NCI-H1048 (cell line): ENCODE results near the gene SPNS2.

Source experiments
- DNase-seq: peaks from one replicate; lab custom pipeline; 2025; lab: John Stamatoyannopoulos, UW

The SPNS2 gene, protein sequence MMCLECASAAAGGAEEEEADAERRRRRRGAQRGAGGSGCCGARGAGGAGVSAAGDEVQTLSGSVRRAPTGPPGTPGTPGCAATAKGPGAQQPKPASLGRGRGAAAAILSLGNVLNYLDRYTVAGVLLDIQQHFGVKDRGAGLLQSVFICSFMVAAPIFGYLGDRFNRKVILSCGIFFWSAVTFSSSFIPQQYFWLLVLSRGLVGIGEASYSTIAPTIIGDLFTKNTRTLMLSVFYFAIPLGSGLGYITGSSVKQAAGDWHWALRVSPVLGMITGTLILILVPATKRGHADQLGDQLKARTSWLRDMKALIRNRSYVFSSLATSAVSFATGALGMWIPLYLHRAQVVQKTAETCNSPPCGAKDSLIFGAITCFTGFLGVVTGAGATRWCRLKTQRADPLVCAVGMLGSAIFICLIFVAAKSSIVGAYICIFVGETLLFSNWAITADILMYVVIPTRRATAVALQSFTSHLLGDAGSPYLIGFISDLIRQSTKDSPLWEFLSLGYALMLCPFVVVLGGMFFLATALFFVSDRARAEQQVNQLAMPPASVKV

DNA sequence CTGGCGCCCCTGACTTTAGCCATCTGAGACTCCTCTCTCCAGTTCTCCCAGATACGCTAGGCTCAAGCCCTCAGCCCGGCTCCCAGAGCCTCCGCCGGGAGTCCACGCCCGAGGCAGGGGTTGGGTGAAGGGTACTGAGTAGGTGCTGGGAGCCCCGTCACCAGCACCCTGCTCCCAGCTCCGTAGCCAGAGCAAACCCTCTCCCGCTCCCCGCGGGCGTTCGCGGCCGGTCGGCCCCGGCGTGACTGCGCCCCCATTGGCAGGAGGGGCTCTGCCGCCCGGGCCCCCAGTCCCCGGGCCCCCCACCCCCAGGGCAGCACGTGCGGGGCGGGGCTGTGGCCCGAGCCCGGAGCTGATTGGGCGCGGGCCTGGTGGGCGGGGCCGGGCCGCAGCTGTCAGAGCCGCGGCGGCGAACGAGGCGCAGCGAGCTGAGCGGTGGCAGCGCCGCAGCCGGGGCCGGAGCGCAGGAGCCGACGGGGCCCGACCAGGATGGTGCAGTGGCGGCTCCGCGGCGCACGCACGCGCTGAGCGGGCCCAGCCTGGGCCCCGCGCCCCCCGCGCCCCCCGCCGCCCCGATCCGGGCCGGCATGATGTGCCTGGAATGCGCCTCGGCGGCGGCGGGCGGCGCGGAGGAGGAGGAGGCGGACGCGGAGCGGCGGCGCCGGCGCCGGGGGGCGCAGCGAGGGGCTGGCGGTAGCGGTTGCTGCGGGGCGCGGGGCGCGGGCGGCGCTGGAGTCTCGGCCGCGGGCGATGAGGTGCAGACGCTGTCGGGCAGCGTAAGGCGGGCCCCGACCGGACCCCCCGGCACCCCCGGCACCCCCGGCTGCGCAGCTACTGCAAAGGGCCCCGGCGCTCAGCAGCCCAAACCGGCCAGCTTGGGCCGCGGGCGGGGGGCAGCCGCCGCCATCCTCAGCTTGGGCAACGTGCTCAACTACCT, at the start of gene SPNS2:
TSS of gene SPNS2 (plus strand) at position 421 of the 937 bp plus-strand sequence. CDS start at position 588, 167 bp downstream.
- DNase-seq: no peak

DNA sequence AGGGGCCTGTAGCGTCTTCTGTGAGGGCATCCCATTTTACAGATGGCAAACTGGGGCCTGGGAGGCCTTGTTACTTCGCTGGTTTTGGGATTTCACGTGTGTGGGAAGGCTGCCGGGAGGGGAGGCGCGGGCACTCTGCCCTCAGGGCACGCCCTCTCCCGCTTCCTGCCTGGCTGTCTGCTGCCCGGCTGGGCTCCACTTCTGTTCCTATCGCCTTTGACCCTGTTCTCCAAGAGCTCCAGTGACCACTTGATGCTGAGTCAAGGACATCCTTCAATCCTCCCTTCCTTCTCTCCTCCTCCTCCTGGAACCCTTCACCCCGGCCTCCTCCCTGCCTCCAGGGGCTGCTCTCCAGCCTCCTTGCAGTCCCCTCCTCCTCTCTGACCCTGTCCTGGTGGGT, 48.9 kb upstream of the SPNS2 start:
- no peak for DNase-seq

DNA sequence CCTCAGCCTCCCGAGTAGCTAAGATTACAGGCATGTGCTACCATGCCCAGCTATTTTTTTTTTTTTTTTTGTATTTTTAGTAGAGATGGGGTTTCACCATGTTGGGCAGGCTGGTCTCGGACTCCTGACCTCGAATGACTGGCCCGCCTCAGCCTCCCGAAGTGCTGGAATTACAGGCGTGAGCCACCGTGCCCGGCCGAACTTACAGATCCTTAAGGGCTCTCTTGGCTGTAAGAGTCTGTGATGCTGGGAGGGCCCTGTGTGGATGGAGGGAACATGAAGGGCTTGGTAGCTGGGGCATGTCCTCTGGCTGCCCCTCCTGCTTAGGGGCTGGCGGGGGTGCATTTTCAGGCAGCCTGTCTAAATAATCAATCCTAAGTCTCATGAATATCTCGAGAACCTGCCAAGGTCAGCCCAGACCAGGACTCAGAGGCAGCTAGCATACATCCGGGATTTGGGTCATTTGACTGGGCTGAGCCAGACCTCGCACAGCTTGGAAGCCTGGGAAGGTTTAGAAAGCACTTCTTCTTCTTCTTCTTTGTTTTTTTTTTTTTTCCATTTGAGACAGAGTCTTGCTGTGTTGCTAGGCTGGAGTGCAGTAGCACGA, 47.9 kb upstream of the SPNS2 start:
- DNase-seq: no peak

DNA sequence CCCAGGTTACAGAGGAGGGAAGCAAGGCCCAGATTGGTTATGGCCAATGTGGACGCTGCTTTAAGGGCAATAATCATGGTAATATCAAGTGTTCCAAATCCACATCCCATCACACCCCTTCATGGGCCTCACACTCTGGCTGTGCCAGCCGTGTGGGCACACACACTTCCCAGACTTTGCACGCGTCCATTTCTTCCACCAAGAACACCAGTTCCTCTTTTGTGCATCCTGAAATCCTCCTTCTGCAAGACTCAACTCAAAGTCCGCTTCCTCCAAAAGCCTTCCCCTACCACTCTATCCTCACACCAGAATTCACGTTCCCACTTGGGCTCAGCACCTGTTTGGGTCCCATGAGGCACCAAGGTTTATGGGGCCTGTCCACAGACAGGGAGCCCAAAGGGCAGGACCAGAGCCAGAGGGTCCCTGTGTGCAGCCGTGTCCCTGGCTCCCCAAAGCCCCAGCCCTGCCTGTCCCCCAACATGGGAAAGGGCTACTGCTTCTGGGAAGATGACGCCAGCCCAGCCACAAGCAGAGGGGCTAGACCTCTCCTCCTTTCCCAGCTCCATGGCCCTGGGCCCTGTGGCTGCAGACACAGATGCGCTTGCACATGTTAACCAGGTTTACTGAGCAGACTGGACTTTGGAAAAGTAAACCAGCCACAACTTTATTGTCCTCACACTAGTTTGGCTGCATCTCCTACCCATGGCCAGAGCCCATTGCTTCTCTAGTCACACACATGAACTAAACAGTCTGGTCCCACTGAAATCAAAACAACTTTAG, 44.7 kb upstream of the SPNS2 start:
- no peak for DNase-seq

DNA sequence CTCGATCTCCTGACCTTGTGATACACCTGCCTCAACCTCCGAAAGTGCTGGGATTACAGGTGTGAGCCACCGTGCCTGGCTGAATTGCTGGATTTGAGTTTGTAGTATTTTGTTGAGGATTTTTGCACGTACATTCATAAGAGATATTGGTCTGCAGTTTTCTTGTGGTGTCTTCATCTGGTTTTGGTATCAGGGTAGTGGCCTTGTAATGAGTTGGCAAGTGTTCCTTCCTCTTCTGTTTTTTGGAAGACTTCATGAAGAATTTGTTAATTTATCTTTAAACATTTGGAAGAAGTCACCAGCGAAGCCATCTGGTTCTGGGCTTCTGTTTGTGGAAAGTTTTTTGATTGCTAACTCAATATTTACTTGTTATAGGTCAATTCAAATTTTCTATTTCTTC, 38.0 kb upstream of the SPNS2 start:
- DNase-seq: no peak

DNA sequence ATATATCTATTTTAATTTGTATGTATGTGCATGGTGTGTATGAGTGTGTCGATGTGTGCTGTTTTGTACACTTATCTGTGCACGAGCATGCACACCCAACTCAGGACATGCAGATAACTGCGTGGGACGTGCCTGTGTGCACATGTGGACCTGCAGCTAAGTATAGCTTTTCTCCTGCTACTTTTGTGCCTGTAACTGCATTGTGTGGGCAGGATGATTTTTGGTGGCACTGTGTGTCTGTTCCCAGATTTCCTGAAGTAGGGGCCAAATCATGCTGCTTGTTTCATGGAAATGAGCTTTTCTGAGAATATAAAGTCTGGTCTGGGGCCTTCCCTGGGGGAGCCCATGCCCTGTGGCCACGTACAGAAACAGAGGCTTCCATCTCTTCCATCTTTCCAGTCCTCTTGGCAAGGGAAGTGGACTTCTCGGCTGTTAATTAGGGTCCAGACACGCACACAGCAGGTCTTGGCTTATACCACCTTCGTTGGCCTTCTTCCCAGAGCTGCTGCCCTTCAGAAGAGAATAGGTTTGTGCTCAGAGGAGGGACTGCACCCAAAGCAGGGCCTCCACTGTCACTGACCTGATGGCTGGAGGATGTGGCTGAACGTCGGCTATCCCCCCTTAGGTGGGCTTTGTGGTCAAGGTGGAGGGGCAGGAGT, 34.7 kb upstream of the SPNS2 start:
- no peak for DNase-seq

DNA sequence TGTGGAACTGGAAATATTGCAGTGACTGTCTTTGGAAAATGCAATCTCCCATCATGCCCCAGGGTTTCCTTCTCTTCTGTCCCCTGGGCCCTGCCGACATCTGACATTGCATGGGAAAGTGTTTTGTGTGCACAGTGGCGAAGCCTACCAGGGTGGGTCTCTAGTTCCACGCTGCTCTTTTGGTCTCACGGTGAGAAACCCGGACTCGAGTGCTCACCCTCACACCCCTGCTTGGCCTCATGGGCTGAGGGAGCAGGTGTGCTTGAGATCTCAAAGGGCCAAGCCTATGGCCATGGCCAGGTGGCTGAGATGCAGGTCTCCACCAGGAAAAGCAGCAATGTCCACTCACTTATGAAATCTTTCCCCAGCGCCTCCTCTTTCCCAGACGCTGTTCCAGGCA, 32.9 kb upstream of the SPNS2 start:
- DNase-seq: no peak

DNA sequence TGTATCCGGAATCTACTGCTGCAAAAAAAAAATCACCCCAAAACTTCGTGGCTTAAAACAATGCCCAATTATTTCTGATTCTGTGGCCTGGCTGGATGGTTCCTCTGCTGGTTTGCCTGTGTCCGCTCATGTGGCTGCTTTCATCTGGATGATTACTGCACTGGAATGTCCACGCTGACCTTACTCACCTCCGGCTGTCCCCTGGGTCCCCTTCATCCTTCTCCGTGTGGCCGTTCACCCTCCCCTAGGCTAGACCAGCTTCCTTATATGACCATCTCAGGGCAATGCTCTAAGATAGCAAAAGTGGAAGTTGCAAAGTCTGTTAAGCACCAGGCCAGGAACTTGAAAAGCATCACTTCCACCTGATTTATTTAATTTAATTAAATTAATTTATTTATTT, 31.4 kb upstream of the SPNS2 start:
- no peak for DNase-seq

DNA sequence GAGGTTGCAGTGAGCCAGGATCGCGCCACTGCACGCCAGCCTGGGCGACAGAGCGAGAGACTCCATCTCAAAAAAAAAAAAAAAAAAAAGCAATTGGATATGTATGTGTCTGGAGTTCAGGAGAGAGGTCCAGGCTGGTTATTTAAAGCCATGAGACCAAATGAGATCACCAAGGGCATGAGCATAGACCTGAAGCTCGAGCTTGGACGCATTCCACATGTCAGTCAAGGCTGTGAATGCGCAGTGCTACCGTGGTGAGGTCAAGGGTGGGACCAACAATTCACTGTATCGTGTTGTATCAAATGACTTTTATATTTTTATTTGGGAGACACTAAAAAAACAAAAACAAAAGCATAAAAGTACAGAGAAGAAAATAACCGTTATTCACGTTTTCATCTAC, 29.1 kb upstream of the SPNS2 start:
- DNase-seq: no peak

DNA sequence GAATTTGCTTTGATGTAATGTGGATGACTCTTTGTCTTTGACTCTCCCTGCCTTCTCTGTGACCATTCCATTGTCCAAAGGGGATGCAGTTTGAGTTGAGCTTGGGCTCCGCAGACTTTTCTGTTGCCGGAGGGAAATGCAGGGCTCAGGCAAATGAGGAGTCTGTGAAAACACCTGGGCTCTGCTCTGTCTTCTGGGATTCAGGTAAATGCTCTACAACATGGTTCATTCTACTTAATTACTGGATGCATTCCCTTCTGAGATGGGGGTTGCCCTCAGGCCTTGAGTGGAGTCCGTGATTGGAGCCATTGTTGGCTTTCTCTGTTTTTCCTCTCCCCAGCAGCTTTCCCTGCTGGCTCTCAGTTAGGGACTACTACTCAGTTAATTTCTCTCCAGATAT, 26.4 kb upstream of the SPNS2 start:
- DNase-seq: no peak

DNA sequence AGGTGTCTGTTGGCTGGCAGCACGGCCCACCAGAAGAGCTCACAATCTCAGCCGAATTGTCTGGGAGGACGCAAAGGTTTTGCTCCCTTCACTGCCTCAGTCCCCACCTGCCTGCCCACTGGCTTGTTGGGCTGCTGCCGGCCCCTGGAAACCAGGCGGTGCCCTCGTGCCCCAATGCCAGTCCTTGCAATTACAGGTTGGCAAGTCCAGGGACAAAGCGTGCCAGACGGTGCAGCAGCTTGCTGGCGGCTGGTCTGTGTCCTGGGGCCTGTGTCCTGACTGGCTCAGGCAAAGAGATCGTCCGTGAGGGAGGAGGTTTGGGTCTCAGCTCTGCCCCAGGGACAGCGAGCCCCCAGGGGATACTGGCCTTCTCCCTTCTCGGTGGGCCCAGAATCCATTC, 24.6 kb upstream of the SPNS2 start:
- DNase-seq: no peak

DNA sequence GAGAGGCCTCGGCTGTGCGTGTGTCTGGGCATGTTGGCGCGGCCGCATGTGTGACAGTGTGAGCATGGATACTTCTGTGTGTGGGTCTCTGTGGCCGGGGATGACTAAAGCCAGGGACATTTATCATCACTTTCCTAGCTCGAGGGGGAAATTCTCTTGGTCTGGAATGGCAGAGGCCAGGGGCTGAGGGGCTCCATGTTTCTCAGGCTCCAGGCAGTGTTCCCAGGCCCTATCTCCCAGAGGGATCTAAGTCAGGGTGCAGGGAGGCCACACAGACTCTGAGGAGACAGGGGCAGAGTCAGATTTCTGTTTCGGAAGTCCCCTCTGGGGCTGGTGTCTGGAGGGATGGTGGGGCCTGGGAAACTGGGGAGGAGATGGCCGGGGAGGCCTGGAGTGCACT, 23.7 kb upstream of the SPNS2 start:
- no peak for DNase-seq

DNA sequence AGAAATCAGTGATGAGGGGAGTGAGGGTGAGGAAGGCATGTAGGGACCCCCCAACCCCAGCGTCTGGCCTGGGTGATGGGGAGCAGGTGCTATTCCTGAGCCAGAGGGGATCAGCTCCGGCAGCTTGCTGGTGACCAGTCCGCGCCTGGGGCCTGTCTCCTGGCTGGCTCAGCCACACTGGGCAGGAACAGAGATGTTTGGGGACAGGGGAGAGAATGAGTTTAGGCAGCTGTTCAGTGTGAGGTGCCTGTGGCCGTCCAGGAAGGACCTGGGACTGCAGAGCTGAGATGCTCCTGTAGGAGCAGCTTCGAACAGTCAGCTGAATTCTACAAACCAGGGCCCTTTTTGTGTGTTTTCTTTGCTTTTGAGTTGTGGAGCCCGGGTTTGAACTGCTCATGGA, 23.2 kb upstream of the SPNS2 start:
- no peak for DNase-seq

DNA sequence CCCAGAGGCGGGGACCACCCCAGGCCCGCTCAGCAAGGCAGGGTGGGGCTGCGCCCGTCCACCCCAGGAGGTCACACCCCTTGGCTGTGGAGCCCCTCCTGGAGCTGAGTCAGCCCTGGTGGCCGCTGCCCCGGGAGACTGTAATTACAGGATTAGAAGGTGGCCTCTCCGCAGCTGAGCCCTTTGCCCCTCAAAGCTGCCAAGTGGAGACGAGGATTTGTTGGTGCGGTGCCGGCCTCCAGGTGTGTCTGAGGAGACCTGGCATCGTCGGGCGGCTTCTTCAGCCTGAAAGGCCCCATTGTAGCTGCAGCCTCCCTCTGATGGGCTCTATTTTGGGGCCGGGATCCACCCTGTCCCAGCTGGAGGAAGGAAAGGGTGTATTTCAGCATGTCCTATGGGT, 22.7 kb upstream of the SPNS2 start:
- no peak for DNase-seq

DNA sequence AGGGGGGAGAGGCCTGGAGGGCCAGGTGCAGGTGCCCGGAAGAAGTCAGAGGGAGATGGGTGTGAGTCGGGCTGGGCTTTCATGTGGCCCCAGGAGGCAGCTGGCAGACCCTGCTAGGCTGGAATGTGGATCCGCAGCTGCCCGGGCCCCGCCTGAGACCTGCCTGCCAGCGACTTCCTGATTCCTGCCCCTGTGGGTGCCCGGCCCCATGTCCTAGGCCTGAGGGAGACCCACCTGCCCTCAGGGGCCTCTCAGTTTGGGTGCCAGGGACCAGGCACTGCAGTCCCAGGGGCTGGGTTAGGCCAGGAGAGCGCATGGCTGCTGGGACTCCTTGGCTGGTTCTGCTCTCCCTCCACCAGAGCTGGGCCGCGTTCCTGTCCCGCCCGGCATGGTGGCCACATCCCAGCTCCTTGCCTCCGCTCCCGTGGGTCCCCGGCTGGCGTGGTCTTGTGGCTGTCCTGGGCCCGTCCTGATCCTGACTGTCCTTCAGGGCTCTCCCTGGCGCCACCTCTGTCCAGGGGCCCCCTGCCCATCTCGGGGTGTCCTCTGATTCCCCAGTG, 22.1 kb upstream of the SPNS2 start:
- DNase-seq: no peak

DNA sequence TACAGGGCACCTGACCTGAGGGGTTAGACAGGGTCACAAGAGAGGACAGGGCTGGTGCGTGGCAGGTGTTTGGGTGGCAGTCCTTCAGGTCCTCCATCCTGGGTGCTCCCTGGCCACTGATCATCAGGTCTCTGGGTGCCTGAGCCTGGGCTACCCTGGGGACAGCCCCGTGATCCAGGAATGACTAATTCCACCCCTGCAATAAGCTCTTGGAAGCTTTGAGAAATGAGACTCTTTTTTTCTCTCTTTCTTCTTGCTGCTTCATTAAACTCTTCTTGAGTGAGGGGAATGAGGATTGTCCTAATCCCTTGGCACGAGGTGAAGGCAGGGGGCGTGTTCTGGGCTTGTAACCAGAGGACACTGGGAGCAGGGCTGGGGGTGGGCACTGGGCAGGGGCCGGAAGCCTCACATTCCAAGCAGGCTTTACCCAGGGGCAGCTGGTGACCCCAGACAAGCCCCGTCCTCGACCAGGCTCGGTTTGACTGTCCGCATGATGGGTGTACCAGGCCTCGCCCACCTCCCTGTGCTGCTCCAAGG, 21.4 kb upstream of the SPNS2 start:
- DNase-seq: no peak

DNA sequence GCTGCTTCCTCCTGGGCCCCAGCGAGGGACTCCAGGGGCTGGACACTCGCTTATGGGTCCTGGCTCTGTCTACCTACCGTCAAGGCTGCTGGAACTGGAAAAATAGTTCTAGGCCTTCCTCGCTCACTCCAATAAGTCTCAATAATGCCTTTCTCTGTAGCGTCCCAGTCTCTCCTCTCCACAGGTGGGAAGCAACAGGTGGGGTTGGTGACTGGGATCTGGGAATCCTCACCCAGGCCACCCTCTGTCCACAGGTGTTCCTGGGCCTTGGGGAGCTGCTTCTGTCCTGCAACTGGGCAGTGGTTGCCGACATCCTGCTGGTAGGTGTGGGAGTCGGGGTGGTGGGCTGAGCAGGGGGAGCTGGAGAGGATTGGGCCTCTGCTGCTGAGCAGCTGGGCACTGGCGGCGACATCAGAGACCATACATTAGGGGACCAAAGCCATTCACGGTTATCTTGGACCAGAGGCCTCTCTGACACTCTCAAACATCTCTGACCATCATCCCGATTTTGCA, 20.3 kb upstream of the SPNS2 start:
- no peak for DNase-seq

DNA sequence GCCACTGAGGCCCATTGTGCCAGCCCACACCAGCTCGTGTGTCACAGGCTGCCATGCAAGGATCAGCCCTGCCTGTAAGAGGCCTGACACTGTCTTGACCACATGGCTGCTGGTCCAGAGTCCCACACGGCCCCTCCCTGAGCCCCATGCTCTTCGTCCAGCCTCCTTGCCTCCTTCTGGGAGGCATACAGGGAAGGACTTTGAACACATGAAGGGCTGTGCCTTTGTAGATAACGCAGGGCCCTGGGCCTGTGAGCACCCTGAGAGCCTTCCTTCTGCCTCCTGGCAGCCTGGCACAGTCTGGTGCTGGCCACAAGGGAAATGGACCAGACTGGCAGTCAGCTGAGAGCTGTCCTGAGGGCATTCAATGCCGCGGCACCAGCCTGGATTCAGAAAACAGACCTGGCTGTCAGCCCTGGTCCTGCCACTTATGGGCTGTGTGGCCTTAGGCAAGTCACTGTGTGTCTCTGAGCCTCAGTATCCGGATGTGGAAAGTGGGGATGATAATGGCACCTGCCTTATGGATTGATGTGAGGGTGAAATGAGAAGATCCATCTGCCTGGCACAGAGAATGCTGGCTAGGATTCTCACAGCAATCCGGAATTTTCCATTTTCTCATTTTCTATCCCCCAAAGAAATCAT, 19.2 kb upstream of the SPNS2 start:
- DNase-seq: no peak

DNA sequence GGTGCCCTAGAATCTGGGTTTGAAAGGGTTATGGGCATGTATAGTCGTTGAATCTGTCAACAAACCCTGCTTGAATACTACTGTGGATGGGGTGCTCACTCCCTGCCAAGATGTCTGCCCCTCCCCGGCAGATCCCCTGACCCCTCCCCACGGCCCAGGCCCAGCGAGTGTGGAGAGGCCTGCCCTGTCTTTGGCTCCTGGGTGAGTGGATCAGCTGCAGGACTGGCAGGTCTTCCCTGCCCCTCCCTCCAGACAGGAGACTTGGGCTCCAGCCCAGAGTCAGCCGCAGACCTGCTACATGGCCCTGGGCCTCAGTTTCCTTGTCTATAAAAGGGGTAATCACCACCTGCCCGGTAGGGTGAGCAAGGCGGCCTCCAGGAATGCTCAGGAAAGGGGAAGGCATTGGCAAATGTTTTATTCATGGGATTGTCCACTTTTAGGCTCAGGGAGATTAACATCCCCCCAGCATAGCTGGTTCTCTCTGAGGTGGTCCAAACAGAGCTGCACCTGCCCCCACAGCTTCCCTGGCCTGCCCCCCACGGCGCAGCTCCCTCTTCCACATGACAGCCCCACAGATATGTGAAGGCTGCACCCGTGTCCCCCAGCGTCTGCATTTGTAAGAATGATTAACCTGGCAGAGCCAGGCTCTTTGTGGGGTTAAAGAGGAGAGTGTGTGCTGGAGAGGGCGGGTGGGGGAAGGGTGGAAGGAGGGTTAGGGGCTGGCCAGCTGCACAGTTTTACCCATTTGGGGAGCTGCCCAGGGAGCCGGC, 18.5 kb upstream of the SPNS2 start:
- no peak for DNase-seq
